GM12801 (cell line): Measurements from ENCODE around the gene TMEM39A.

Experiments used
- CTCF ChIP-seq: IDR thresholded peaks from one replicate; pipeline ENCODE4 v1.5.1; 2011; ENCODE audit warnings: control low read depth; ENCODE audit not compliant: insufficient read length; ENCODE audit errors: extremely low read depth

Gene TMEM39A

GRCh38 chr3:119456469-119456868 lies 6.9 kb downstream of the TMEM39A start:
- no peak for TF ChIP-seq CTCF

GRCh38 chr3:119453822-119454221 lies 9.6 kb downstream of the TMEM39A start:
- no peak for TF ChIP-seq CTCF

- TF ChIP-seq CTCF: no peak
Measured at GRCh38 chr3:119444590-119444989, 18.8 kb downstream of the TMEM39A start.

- TF ChIP-seq CTCF: no peak
Measured at GRCh38 chr3:119443179-119443578, 20.2 kb downstream of the TMEM39A start.

GRCh38 chr3:119437691-119438258 lies 25.6 kb downstream of the TMEM39A start:
- no peak for TF ChIP-seq CTCF

GRCh38 chr3:119436977-119437376 lies 26.4 kb downstream of the TMEM39A start:
- TF ChIP-seq CTCF: no peak

- TF ChIP-seq CTCF: no peak
Measured at GRCh38 chr3:119434703-119435102, 28.7 kb downstream of the TMEM39A start.
